IPS-NIHi11 (cell line): Measurements from ENCODE around the gene SSBP1.
"Not testable (repeated sequence)": the region's sequence is repeated elsewhere in the genome, so short reads cannot be mapped to it uniquely, and the experiment has no call there.

Source experiments
- DNase-seq: peaks from one replicate; pipeline ENCODE4 v3.0.0; 2012; ENCODE audit warnings: mixed read lengths, low spot score

Gene SSBP1

DNA sequence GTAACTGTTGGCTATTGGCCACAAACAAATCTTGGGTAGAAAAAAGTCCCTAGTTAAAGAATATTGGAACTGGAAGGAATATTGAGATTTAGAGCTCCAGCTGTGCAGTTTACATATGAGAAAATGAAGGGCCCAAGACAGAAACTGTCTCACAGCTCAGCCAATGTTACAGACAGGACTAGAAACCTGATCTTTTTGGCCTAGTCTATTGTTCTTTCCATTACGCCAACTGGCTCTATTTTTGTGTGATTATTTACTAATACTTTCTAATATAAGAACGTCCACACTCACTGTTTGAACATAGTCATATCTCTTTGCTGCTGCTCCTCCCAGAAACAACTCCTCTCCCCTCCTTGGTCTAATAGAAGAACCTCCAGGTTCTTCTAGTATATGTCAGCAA lies 28.8 kb upstream of the SSBP1 start:
- DNase-seq: no peak

- DNase-seq: no peak
Observed at GRCh38 chr7:141709749-141710148, 28.4 kb upstream of the SSBP1 start.

DNA sequence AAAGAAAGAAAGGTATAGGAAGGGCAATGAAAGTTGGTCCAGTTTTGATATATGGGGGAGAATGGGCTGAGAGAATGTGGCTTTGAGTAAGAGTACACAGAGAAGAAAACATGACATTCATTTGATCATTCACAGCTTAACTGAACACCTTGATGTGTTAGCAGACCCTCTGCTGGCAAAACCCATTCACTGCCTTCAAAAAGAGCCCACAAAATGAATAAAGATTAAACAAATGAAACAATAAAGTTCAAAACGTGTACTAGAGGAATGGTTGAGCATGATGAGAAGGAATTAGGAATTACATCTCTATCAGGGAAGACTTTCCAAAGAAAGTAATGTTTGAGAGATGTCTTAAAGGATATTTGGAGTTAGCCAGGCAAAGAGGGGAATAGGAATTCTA lies 27.9 kb upstream of the SSBP1 start:
- DNase-seq: no peak

- DNase-seq: no peak
Observed at GRCh38 chr7:141712603-141713255, 25.4 kb upstream of the SSBP1 start.

GRCh38 chr7:141713890-141714289 lies 24.3 kb upstream of the SSBP1 start:
- DNase-seq: no peak

DNA sequence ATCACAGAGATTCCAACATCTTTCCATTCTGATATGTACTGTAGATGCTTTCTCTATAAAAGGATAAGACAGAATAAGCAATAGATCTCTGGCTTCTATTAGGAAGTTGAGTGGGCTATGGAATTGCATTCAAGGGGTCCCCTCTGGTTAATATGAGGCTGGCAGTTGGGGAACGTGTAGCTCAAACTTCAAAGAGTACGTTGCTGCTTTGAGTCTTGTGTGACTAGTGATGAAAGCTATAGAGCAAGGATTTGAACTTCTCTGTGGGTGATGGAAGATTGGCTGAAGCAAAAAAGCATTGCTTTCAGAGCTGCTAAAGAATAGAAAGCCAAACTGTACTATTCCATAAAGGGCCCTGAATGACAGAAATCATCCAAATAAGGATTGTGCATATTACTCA lies 23.6 kb upstream of the SSBP1 start:
- no peak for DNase-seq

GRCh38 chr7:141715018-141715417 lies 23.1 kb upstream of the SSBP1 start:
- DNase-seq: no peak

- DNase-seq: no peak
Observed at GRCh38 chr7:141715794-141716689, 22.1 kb upstream of the SSBP1 start.

DNA sequence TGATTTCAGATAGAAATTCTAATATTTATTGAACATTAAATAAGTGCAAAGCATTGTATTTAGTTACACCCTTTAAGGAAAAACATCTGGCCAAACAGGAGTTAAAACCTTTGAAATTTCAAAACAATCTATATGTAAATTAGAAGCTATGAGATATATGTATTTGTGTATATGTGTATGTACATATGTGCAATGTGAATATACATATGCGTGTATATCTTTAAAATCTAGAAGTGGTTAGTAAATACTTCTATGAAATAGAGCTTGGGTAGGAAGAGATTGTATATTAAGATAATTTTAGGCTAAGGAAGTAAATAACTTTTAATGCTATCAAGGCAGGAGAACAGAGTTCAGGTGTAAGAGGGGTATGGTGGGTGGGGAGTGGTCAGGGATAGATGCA lies 20.7 kb upstream of the SSBP1 start:
- DNase-seq: no peak

- DNase-seq: no peak
Observed at GRCh38 chr7:141722529-141722928, 15.6 kb upstream of the SSBP1 start.

- no peak for DNase-seq
Observed at GRCh38 chr7:141729020-141729419, 9.1 kb upstream of the SSBP1 start.

GRCh38 chr7:141731476-141732149 lies 6.5 kb upstream of the SSBP1 start:
- no peak for DNase-seq

DNA sequence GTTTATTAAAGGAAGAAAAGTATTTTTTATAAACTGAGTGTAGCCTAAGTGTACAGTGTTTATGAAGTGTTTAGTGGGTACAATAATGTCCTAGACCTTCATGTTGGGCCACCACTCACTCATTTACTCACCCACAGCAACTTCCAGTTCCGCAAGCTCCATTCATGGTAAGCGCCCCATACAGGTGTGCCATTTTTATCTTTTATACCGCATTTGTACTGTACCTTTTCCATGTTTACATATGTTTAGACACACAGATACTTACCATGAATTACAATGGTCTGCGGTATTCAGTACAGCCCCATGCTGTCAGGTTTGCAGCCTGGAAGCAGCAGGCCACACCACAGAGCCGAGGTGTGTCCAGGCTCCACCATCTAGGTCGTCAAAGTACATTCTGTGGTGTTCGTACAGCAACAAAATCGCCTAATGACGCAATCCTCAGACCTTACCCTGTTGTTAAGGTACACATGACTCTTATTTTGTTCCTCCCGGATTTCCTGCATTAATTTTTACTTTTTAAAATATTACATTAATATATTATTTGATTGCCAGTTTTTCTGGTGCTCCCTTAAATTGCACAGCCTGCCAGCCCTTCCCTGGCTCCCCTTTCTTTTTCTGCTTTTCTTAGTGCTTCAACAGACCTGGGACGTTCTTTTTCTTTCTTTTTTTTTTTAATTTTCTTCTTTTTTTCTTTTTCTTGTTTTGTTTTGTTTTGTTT lies 881 bp upstream of the SSBP1 start:
- DNase-seq: no peak

DNA sequence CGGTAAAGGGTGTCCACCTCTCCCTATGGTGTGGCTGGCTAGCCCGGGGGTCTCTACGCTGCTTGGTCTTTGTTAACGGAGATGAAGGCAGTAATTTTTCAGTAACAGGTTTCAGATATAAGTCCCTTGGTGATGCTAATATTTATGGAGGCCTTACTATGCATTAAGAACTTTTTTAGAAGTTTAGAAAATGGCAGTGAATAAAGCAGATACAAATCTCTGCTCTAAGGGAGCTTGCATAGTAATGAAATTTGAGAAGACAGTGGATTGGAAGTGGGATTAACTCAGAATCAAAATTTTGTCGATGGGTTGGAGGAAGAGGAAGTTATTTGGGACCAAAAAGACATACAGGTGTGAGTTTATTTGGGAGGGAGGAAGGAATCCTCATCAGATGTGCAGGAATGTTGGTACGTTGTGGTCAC lies 445 bp downstream of the SSBP1 start:
- DNase-seq: no peak

DNA sequence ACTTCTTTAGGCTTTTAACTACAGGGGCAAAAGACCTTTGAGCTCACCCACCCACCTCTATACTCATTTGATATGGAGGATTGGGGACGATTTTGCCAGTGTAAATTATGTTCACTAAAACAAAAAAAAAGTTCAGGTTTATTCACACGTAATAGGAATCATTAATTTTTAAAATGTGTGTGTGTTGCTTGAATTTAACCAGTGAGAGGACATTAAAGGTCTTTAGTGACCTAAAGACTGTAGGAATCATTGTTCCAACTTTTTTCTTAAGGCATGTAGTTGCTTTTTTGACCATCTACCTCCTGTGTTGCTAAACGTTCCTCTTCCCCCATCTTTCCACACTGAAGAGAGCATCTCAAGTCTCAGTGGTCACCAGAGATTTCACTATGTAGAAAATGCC lies 1.1 kb downstream of the SSBP1 start:
- DNase-seq: no peak

DNA sequence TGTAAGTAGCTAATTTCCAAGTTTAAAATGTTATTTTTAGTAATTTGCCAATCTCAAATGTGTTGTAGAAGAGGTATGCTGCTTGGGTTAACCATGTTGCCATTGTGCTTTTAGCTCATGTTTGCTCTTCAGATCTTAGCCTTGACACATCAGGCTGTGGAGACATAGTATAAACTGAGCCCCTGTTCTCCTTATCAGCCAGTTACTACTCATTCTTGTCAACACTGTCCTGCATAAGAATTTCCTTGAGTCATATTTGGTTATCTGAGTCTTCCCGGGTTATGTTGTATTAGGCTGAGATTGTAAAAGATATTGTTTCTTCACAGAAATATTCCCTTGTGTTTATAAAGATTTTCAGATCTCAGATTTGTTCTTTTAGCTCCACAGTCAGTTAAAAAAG lies 4.1 kb downstream of the SSBP1 start:
- no peak for DNase-seq

- no peak for DNase-seq
Observed at GRCh38 chr7:141744131-141744530, 6.0 kb downstream of the SSBP1 start.

DNA sequence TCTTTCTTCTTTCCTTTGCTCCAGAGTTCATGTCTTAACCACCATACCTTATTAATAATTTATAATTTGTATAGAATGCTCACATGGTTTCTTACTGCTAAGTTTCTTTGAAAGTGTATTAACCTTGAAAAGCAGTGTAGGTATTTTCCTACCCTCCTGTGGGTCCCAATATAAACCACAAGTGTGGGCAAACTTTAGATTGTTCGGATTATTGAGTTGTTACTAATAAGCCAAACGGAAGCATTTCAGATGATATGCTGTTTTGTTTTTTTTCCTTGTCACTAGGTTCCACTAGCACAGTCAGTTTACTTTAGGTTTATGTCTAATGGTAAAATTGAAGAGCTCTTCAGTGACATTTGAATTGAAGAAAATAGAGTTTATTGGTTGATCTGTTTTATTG lies 10.2 kb downstream of the SSBP1 start:
- DNase-seq: no peak

DNA sequence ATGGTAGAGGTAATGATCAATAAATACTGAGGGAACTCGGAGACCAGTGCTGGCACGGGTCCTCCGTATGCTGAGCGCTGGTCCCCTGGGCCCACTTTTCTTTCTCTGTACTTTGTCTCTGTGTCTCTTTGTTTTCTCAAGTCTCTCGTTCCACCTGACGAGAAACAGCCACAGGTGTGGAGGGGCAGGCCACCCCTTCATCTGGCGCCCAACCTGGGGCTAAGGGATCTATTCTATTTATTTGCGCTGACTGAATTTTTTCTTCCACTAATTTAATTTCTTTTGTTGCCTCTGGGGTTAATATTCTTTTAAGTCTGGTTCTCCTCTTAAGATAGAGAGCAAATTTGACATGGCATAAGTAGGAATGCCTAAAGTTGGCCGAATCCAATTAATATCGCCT lies 13.7 kb downstream of the SSBP1 start:
- DNase-seq: not testable (repeated sequence)

- DNase-seq: peak; percentile 22
Observed at GRCh38 chr7:141752634-141753033, 14.5 kb downstream of the SSBP1 start.

GRCh38 chr7:141754939-141755338 lies 16.8 kb downstream of the SSBP1 start:
- DNase-seq: peak; percentile 54

DNA sequence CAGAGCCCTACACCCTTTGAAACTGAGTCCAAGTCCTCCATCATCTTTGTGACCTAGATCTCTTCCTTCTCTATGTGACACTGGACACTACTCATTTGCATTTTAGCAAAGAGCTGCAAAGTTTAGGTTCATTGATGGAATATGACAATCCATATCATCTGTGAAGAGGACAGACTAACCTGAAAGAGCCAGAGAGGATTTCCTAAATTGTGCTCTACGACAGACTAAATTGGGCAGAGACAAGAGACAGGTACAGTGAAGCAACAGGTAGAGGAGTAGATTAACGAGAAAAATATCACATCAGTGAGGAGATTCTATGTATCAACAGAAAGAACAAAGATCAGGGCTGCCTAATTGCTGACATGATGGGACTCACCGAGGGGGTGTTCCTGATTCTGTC lies 25.6 kb downstream of the SSBP1 start, which contains the start of gene TAS2R3:
TAS2R3 (plus strand) TSS at position 301 of the 400 bp plus-strand sequence; CDS start at position 363, 62 bp downstream.
- DNase-seq: no peak
